GM23338 (cell line): Measurements from ENCODE around the gene LMO1.

Experiments
- EZH2 ChIP-seq: fragments of 200-600 bp; sonication (generic); IDR thresholded peaks from one replicate; pipeline ENCODE4 v1.8.0; 2017; ENCODE audit warnings: antibody characterized with exemption, mild to moderate bottlenecking, low read depth; ENCODE audit not compliant: unreplicated experiment
- EZH2phosphoT487 ChIP-seq: fragments of 200-600 bp; sonication (generic); IDR thresholded peaks from one replicate; pipeline ENCODE4 v1.8.1; 2018; ENCODE audit warnings: antibody characterized with exemption; ENCODE audit not compliant: unreplicated experiment
- JUNB ChIP-seq: IDR thresholded peaks from one replicate; pipeline ENCODE4 v1.6.1; 2016; ENCODE audit warnings: antibody characterized with exemption; ENCODE audit not compliant: unreplicated experiment
- POLR2AphosphoS5 ChIP-seq: IDR thresholded peaks from 2 replicates; pipeline ENCODE4 v1.6.1; 2016; ENCODE audit warnings: antibody characterized with exemption, low read depth
- TF ChIP-seq, protein P1 (sequence below), 2 experiments: fragments of 200-600 bp in 1 of 2; sonication (generic) in 1 of 2; conservative IDR thresholded peaks; 2 replicates each; pipeline versions ENCODE4 v1.5.1 to v1.6.1; 2016 to 2017; ENCODE audit warnings: antibody characterized with exemption in 2 of 2, low read depth in 2 of 2, mild to moderate bottlenecking in 2 of 2, moderate library complexity in 1 of 2
- TF ChIP-seq, protein P2 (sequence below): IDR thresholded peaks from one replicate; pipeline ENCODE4 v1.6.1; 2018; ENCODE audit warnings: antibody characterized with exemption; ENCODE audit not compliant: unreplicated experiment

DNA sequence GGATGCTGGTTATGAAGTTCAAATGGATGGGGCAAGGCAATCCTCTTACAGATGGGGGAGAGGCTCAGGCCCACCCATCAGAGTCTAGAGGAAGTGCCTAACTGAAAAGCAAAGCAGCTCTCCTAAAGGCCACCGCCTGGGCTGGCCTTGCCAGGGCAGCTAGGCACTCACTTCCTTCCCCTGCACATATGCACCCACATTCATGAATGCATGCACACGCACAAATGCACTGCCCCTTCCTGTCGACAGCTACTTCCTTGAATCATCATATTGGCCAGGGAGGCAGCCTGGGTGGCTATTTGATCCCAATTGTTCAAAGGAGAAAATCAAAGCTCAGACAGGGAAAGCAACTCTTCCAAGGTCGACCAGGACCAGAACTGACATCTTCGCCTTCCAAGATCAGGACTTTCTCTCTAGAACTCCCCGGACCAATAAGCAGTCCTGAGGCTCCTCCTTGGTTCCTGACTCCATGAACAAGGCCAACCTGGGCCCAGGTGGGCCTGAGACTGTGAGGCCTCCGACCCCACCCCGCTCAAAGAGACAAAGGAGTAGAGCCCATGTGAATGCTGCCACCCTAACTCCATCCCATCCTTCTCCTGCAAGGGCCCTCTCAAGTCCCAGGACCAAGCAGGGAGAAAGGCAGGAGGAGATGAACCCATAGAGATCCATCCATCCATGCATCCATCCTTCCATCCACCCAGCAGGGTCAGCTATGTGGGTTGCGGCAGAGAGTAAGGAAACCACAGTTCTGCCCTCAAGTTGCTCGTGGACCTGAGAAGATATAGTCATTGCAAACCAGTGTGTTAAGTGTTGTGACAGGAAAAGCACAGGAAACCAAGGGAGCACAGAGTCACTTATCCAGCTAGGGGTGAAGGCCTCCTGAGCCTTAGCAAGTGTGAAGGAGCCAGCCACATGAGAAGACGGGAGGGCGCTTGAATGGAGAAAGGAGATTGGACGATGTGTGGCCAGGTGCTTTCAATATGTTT lies 35.4 kb upstream of the LMO1 start:
- TF ChIP-seq, protein P1, sequence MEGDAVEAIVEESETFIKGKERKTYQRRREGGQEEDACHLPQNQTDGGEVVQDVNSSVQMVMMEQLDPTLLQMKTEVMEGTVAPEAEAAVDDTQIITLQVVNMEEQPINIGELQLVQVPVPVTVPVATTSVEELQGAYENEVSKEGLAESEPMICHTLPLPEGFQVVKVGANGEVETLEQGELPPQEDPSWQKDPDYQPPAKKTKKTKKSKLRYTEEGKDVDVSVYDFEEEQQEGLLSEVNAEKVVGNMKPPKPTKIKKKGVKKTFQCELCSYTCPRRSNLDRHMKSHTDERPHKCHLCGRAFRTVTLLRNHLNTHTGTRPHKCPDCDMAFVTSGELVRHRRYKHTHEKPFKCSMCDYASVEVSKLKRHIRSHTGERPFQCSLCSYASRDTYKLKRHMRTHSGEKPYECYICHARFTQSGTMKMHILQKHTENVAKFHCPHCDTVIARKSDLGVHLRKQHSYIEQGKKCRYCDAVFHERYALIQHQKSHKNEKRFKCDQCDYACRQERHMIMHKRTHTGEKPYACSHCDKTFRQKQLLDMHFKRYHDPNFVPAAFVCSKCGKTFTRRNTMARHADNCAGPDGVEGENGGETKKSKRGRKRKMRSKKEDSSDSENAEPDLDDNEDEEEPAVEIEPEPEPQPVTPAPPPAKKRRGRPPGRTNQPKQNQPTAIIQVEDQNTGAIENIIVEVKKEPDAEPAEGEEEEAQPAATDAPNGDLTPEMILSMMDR (conservative IDR thresholded peaks at IDR 0.05; ENCODE audit: low read depth in 2 of 2) = no peak
- TF ChIP-seq EZH2 = no peak
- TF ChIP-seq EZH2phosphoT487 = no peak
- no peak for TF ChIP-seq JUNB
- TF ChIP-seq, protein P2, sequence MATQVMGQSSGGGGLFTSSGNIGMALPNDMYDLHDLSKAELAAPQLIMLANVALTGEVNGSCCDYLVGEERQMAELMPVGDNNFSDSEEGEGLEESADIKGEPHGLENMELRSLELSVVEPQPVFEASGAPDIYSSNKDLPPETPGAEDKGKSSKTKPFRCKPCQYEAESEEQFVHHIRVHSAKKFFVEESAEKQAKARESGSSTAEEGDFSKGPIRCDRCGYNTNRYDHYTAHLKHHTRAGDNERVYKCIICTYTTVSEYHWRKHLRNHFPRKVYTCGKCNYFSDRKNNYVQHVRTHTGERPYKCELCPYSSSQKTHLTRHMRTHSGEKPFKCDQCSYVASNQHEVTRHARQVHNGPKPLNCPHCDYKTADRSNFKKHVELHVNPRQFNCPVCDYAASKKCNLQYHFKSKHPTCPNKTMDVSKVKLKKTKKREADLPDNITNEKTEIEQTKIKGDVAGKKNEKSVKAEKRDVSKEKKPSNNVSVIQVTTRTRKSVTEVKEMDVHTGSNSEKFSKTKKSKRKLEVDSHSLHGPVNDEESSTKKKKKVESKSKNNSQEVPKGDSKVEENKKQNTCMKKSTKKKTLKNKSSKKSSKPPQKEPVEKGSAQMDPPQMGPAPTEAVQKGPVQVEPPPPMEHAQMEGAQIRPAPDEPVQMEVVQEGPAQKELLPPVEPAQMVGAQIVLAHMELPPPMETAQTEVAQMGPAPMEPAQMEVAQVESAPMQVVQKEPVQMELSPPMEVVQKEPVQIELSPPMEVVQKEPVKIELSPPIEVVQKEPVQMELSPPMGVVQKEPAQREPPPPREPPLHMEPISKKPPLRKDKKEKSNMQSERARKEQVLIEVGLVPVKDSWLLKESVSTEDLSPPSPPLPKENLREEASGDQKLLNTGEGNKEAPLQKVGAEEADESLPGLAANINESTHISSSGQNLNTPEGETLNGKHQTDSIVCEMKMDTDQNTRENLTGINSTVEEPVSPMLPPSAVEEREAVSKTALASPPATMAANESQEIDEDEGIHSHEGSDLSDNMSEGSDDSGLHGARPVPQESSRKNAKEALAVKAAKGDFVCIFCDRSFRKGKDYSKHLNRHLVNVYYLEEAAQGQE = no peak
- TF ChIP-seq POLR2AphosphoS5 = no peak
